ENCODE results near the gene SFTPD.

Gene SFTPD

DNA sequence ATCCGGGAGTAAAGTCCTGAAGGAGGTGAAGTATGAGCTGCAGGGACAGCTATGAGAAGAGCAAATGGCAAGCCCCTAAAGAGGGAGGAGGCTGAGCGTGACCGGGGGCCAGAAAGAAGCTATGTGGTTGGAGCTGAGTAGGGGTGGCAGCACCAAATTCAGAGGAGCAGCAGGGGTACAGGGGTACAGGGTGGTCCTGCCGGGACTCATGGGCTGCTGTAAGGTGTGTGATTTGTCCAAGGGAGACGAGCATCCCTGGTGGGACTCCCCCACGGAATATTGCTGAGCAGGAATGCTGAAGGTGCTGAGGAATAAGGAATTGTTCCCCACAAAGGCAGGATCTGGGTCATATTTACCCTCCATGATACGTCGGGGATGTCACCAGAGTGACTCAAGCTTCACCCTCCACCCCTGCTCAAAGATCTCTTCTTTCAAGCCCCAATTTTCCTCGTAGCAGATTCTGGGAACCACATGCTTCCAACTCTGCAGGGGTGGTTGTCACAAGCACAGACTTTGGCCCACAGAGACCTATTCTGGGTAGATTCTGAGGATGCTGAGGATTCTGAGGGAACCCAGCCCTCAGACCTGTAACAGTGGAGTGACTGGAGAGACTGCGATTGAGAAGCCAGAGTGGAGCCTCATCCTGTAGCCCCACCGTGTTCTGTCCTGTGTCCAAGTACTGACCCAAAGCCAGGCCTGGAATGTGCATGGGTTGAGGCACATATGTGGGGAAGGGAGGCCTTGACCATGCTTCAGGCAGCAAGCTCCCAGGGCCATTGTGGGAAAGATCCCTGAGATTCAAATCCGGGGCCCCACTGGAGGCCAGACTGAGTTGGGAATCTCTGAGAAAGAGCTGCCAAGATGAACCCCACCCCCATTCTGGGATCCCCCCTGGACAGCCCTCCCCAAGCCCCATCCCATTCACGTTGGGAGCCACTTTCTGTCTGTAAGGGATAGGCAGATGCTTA is 4.2 kb downstream of the SFTPD start:
- DNase-seq, result no peak

DNA sequence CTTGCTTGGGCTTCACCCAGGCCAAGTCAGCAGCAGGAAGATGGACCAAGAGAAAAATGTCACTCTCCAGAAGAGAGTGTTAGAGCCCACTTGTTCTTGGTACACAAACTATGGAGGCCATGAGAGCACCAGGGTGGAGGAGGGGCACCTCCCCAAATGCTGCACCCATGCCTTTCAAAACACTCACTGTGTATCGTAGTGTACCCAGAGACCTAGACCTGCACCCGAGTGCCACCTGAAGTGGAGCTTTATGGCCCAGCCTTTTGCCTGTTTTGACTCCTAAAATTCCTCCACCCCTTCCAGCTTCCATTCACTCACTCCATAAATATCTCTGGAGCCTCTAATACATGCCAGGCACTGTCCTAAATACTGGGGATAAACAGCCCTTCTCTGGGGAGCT is 5.0 kb downstream of the SFTPD start:
- no peak for DNase-seq

DNA sequence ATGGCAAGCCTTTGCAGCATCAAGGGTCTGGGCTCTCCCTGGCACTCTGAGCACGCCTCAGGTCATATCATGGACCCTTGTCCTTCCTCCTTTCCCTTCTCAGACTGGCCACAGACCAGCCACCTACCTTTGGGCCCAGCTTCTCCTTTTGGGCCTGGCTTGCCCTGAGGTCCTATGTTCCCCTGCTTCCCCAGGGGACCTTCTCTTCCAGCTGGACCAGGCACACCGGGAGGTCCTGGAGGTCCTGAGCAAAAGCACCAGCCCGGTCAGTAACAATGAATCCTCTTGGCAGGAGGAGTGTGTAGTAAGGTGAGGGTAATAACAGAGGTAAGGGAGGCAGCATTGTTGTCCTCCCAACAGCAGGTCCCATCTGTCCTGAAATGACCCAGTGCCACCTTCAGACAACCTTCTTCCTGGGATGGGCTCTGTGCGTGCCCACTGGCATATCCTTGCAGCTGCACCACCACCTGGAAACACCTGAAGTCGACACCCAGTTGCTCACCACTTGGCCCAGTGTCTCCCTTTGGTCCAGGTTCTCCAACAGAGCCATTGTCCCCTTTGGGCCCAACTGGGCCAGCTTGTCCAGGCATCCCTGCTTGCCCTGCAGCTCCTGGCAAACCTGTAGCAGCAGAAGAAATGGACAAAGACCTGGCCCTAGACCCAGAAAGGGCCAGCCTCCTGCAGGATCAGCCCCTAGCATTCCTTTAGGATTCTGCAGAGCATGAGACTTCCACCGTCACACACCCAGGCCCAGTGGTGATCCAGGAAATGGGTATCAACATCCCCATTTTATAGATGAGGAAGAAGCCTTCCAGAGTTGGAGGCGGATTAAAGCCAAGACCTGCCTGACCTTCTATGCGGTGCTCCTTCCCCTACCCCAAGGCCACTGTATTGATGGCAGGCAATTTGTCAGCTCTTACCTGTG is 6.4 kb downstream of the SFTPD start:
- DNase-seq, result no peak

DNA sequence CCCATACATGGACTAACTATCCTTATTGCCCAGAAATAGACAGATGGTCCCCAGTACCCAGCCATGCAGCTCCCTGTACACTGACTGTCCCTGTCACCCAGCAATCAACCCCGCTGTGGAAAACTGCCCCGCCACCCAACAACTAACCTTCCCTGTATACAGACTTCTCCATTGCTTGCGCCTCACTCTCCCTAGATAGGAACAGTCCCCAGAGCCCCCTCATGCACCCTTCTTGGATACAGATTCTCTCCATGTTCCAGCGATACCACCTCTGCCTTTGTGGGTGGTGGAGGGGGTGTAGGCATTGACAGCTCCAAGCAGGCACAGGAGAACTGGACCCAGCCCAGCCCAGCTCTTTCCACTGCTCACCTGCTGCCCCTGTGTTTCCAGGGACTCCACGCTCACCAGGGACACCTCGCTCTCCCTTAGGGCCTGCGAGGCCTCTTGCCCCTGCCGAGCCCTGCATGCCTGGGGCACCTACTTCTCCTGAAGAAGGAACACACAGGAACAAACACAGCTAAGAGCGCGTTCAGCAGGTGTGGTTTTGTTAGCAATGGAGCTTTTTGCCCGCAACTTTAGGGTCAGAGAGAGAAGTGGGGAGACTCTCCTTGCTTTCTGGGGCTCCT is 7.2 kb downstream of the SFTPD start:
- DNase-seq, result no peak

DNA sequence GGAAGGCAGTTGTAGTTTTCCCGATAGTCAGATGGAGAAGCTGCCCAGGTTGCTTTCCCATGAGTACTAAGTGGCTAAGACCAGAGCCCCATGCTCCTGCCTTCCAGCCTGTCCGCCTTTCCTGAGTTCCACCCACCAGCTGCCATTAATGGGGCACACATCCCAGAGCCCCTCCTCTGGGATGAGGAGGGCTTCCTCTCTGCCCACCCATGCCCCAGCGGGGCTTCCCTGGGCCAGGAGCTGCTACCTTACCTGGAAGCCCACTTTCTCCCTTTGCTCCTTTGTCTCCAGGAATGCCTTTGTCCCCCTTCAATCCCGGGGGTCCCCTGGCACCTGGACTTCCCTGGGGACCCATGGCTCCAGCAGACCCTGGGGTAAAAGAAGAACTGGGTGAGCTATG is 7.8 kb downstream of the SFTPD start:
- no peak for DNase-seq

DNA sequence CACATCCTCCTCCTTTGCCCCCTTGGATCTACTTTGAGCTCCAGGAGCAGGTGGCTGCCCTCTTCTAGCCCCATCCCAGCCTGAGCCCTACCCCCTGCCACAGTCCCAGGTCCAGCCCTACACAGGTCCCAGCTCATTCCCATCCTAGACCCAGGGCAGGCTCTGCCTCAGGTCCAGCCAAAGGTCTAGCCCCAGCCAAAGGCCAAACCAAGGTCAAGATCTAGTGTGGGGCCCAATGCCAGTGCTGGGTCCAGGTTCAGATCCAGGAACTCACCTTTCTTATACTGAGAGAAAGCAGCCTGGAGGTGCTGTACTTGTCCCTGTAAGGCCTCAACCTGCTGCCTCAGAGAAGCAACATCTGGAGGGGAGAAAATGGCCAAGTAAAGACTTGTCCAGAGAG is 8.5 kb downstream of the SFTPD start:
- DNase-seq, result no peak

DNA sequence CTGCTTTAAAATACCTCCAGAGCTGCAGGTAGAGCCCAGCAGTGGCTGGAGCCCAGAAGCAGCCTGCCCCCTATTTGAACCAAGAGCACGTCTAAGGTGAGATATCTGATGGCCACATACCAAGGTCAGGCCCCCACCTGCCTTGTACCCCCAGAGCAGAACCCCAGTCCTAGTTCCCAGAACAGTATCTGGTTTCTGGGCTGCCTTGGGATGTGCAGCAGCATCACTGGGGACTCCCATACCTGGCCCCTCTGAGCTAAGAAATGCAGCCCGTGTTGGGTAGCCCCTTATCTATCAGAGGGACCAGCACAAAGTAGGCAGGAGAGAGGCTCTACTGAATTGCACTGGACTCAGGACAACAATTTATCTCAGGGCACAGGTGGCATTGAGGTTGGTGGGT is 8.9 kb downstream of the SFTPD start:
- no peak for DNase-seq

DNA sequence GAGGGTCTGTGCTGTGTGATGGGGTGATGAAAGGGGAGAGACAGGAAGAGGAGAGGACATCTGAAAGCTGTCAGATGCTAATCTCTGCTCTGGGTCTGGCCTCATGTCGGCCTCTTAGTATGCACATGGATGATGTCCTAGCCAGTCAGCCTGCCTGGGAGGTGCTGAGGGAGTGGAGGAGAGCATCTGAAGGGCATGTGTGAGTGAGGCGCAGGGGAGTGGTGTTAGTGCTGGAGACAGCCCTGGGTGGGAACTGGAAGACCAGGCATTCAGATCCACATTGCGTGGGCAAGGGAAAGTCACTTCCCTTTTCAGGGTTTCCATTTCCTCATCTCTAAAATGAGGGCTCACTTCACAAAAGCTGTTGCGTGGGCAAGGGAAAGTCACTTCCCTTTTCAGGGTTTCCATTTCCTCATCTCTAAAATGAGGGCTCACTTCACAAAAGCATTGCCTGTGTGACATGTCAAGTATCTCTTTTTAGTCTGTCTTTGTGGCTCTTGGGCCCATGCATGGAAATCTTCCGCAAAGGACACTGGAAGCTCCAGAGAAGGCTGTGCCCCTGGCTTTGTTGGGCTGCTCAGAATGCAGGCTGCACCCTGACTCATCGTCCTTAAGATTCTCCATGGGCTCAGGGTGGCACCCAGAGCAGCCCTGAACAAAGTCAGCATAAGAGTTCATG is 10.0 kb downstream of the SFTPD start:
- no peak for DNase-seq

DNA sequence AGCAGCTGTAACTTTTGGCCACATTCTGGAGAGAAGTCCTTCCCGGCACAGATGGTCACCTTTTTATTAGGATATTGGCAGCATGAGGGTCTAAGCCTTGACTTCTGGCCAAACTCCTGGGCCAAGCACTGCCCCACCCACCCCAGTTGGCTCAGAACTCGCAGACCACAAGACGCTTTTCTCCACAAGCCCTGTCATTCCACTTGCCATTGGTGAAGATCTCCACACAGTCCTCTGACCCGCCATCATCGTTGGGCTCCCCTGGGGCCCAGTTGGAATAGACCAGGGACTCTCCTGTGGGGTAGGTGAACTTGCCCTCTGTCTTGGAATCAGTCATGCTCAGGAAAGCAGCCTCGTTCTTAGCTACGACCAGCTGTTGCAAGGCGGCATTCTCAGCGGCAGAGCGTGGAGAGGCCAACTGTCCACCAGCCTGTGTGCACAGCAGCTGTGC is 11.2 kb downstream of the SFTPD start:
- no peak for DNase-seq

DNA sequence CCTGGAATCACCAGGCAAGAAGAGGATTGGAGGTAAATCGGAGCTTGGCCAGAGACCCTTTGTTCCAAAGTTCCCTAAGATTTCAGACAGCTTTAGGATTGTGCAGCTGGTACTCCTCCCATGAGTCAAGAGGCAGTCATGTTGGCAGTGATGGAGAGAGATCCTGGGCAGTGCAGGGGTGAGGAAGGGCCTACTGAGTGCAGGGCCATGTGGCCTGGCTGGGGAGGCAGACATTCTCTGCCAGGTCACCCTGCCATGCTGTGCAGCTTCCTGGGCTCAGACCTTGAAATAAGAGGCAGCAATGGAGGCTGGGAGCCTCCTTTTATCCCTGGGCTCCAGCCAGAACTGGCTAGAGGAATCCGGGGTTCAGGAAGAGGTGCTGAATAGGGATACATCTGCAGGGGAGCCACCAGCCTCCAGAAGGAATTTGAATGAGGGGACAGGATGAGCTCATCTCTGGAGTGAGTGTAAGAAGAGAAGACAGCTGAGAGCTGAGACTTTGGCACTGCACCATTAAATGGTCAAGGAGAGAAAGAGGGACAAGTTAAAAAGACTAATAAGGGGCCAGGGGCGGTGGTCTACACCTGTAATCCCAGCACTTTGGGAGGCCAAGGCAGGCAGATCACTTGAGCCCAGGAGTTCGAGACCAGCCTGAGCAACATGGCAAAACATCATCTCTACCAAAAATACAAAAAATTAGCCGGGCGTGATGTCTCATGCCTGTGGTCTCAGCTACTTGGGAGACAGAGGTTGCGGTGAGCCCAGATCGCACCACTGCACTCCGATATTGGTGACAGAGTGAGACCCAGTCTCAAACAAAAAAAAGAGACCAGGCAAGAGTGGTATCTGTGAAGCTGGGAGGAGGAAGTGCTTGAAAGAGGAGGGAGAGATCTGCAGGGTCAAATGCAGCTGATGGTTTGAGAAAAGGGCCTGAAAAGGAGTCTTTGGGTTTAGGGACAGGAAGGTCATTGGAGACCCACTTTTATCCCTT is 12.0 kb downstream of the SFTPD start:
- no peak for DNase-seq

DNA sequence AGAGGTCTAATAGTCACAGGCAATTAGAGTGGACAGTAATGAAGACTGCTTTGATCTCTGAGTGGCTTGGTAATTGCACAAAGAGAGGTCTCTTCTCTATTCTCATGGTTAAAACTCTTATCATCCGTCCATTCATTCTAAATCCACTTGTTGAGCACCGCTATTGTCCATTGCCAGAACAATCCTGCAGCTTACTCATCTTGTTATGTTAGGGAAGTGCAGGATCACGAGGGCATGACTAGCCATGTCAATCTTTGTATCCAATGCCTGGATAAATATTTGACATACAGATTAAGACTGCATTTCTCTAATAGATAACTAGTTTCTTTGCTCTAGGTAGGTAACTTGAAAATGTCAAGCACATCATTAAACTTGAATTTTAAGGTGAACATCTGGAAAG is 14.9 kb downstream of the SFTPD start:
- DNase-seq, result no peak

DNA sequence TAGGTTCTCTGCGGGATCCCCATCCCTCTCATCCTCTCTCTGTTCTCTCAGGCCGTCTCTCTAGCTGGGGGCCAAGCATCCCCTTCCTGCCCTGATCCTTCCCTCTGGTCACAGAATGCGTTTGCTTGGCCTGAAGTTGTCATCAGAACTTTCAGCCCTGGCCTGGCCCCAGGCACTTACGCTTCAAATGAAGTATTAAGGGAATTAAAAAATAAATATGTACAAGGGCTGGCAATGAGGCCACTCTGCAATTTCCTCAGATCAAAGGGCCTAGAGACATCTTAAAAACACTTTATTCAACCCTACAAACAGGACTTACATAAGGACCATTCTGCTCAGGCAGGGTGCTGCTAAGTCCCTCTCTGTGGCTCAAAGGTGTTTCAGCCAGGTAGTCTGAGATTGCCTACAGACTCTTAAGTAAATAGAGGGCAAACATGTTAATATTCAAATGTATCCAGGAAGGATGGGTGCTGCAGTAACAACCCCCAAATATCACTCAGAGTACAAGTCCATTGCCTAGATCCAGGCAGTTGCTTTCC is 16.0 kb downstream of the SFTPD start:
- DNase-seq, result no peak

DNA sequence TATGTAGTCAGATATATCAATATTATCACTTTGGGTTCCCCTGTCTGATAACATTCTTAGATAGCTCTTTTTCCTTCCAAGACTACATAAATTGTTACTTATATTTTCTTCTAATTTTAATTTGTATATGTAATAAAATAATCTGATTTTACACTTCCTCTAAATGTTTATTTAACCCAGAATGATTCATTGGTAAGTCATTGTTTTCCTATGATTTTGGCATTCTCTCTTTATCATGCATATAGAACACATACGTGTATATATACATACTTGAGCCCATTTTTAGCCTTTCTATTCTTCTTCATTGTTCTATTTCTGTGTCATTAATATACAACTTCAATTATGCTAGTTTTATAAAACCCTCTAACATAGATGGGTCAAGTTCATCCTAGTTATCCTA is 16.6 kb downstream of the SFTPD start:
- DNase-seq, result no peak

DNA sequence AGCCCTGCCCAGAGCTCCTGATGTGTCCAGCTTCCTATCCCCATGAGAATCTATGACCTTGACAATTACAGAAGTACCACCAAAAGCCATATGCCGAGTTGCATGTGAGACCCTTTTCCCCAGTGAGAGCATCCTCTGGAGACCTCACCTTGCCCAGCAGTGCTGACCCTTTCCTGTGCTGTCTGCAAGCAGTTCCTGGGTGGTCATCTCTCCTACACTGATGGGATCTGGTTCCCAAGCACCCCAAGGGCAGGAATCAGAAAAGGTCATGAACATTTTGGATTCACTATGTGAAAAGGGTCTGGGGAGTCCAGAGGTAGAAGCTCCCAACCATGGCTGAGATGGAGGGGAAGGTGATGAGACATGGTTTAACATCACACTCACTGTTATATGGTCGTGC is 18.2 kb downstream of the SFTPD start:
- no peak for DNase-seq

DNA sequence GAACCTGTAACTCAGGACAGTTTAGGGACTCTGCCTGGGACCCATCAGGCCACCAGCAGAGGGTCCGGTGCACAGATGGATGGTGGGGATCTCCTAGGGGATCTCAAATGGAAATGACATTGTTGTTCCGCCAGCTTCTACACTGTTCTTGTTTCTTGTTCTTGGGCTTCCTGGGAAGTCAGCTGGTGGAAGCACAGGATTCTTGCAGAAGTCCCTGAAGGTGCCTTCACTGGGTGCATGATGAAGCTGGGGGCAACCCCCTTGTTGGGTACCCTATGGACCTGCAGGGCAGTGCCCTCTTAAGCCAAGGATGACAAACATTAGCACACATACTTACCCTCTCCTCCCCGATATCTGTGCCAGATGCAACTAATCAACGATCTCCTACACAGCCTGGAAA is 18.6 kb downstream of the SFTPD start:
- DNase-seq, result no peak

DNA sequence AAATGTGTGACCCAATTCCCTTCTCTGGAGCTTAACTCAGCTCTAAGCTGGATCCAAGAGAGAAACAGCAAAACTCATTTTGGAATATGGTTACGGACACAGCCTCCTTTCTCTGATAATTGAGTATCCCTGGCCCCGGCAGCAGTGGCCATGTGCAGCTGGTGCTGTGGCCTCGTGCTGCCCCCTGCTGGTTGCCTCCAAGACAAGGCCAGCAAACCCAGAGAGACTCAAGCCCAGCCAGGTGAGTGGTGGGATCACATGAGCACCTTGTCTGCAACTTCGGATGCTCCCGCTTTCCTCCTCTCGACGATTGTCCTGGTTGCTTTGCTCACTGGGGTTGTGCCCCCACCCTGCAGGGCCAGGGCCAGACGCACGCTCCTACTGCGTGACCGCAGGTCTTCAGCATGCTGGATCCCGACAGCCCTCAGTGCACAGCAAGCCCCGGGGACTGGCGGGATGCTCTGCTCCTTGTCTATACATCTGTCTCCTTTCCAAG is 19.4 kb downstream of the SFTPD start:
- peak; percentile 89 for DNase-seq

DNA sequence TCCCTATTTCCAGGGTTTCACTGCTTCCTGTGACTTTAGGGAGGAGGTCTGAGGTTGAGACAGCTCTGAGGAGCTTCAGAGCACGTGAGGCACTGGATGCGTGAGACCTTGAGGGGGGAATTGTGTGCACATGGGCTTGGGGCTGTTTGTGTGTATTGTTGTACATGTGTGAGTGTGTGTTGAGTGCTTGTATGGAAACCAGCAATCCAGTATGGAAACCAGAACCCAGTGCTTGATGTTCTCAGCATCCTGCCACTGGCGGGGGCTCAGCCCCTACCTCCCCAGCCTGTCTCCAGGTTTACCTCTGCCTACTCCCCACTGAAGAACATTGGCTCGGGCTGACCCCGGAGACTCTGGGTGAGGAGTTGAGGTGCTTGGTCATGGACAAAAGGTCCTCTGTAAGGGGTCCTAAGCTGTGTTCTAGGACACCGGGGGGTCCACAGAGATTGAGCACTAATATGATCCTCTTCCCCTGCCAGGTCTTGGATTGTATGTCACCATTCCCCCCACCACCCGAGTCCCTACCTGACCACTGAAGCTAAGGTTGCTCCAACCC is 20.8 kb downstream of the SFTPD start:
- DNase-seq, result no peak

DNA sequence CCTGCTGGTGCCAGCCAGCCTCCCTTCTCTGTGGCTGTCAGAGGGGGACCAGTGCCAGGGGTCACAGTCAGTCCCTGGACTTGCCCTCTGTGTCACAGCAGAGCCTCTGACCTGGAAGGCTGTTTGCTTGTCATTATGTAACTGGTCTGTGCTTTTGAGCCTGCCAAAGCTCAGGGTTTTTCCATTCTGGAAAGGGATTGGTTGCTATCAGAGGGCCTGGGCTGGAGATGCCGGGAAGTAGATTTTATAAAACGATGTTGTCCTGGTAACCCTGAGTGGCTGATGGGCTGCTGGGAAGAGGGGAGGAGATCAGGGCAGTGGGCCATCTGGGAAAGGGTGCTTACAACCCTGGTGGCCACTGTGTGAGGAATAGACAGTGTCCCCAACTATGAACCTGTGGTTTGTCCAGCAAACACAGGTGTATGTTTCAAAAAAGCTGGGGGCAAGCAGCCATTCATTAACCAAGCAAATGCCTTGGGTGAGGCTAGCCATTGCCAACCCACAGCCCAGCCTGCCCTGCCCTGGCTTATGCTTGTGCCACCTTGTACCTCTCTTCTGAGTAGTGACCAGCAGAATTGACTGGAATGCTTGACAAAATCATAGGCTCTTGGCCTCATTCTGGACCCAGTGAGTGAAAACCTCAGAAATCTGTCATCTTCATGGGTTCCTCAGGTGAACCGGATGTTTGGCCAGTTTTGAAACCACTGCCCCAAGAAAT is 21.6 kb downstream of the SFTPD start:
- DNase-seq, result no peak

DNA sequence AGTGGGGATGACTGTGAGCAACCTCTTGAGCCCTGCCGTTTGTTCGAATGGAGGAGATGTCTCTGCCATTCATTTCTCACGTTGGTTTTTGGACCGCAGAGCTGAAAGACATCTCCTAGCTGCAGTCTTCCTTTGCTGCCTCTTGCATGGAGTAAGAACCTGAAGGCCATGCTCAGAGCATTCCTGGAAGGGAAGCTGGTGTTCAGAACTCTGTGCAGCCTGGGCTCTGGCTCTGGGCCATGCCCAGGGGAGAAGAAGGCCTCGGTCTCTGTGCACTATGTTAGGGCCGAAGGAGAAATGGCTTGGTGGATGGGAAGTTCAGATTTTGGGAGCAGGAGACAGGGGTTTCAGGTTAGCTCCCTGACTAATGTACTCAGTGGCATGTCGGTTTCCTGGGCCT is 22.9 kb downstream of the SFTPD start:
- DNase-seq, result no peak

DNA sequence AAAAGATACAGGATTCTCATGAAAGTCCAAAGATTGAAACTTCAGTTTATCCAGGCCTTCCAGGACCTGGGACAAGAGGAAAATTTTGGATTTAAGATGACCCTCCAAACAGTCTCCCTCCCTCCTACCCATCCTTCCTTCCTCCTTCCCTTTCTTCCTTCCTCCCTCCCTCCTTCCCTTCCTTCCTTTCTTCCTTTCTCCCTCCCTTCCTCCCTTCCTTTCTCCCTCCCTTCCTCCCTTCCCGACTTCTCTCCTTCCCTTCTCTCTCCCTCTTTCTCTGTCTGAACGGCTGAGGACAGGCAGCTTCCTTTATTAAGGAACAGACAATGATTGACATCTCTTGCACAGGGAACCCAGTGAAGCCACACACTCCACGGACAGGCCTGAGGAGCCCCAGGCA is 23.3 kb downstream of the SFTPD start:
- no peak for DNase-seq

Measured in stimulated activated CD8-positive, alpha-beta memory T cell treated with anti-CD3 and anti-CD28 coated beads, Interleukin-4, amount 100 ng/mL, for 48 hours (primary cell).